GM18502 (cell line): ENCODE measurements around the gene MTG1.
"Not testable (repeated sequence)": the region's sequence is repeated elsewhere in the genome, so short reads cannot be mapped to it uniquely, and the experiment has no call there.

ENCODE experiments used
- ATAC-seq: cut with Tn5 transposase; IDR thresholded peaks from one replicate; pipeline ENCODE4 v1.9.1; 2021; ENCODE audit warnings: mild to moderate bottlenecking; ENCODE audit not compliant: unreplicated experiment, poor library complexity

Gene MTG1

DNA sequence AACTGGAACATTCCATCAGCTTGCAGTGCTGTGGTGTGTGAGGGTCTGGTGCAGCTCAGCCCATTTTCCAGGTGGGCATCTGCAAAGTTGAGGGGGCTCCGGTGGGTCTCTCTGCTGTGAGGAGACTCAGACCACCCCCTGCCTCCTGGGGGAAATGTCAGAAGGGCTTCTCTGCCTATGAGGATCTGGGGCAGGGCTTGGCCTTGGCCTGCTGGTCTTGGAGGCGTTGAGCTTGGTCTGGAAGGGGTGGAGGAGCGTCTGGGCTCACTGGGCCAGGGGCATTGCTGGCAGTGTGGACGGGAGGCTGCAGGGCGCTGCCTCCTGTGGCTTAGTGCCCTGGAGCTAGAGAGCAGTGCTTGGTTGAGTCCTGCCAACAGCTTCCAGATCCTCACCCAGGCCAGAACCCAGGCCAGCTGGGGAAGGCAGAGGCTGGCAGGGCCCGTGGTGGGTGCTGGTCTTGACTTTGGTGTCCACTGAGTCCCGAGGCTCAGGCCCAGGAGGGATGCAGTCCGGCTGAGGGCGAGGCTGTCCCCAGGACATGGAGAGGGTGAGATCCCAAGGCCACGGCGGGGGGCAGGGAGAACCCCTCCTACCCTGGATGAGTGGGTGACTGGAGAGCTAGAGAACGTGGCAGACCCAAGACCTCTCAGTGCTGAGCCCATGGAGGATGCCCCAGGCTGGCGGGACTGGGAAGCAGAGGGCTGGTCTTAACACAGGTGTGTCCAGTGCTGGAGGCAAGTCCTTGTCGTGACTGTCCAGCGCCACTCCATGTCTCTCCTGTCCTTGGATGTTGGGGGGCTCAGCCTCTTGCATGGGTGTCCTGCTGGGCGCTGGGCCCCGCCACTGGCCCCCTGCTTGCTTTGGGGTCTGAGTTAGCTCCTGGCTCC lies 27.6 kb downstream of the MTG1 start:
- ATAC-seq: no peak

DNA sequence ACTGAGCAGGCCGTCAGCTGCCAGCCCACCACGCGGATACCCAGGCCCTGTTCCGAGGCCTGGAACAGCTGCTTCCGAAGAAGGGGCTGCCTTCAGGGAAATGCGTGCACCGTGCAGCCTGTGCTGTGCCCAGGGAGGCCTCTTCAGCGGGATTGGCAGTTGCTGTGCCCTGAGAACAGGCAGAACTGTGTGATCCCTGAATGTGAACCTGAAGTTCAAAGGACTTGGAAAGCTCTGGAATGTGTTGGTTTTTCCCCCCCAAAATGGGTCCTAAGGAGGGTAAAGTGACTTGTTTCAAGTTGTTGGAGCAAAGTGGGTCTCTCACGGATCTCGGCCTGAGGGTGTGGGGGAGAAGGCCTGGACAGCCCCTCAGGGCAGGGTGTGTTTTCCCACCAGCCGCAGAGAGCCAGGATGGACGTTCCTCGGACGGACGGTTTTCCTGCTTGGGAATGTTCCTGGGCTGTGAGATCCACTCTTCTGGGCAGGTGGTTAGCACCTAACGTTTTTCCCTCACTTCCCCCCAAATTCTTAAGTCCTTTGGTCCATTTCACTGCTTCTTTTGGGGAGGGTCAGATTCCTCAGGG lies 28.4 kb downstream of the MTG1 start:
- ATAC-seq: no peak

DNA sequence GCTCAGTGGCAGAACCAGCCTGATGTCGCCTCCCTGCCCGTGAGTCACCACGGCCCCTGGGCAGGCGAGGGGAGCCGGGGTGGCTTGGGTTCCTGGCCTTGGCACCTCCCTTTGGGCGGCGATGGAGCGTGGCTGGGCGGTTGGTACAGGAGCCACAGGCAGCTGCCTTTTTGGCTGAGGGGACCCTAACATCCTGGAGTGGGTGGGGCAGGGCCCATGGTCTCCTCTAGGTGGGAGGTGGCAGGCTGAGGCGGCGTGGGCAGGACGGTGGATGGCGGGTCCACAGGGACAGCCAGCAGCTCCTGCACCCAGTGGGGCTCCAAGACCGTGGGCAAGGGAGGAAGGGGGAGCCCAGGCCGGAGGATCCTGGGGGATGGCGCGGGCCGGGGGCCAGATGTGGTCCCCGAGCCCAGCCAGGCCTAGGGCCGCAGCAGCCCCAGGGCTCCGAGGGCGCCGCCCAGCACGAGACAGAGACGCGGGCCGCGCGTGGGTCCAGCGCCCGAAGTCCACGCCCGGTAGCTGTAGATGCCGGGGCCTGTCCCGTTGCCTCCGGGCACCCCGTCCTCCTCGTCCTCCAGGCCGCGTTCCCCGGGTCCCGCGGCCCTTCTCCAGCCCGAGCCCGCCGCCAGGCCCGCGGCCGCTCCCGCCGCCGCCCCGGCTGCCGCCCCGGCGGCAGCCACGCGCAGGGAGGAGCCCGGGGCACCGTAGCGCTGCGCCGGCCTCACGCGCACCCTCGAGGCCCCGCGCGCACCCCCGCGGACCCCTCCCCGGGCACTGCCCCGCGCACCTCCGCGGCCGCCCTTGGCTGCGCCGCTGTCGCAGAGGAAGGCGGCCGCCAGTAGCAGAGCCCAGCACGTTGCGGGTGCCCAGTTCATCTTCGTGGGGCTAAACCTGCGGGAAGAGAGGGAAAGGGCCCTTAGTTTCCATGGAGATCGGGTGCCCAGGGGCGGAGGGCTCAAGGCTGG lies 29.1 kb downstream of the MTG1 start:
- no peak for ATAC-seq

DNA sequence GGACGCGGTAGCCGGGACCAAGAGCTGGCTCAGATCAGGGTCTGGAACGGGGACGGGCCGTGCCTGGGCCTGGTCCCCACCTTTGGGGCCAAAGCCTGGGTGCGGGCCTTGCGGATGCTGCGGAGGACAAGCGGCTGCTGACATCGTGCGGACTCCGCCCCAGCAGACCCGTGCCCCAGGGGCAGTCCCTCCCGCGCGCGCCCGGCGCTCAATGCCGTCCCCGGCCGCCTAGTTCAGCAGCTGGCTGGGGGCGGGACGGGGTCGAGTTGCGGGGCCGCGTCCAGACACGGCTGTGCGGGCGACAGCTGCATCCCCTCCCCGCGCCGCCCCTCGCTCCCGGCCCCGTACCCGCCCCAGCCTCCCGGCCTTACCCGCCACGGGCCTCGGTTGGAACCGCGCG lies 30.1 kb downstream of the MTG1 start:
- not testable (repeated sequence) for ATAC-seq

DNA sequence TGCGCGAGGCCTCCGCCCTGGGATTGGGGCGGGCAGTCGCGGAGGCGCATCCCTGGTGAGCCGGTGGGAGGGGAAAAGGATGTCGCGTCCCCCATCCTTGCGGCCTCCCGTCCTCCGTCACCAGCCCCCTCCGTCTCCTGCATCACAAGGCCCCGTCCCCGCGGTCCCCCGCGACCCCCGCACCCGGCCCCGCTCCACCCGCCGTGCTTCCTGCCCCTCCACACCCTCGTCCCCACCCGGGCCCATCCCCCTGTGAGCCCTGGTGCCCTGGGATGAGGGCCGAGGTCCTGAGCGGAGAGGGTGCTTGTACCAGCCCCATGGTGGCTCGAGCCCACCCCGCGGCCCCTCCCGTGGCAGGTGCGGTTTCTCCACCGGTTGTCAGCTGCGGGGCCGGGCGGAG lies 30.6 kb downstream of the MTG1 start, which contains the start of gene SPRN:
SPRN (minus strand) TSS at position 25 of the 400 bp plus-strand sequence. CDS start 944 bp downstream, outside the sequence.
- not testable (repeated sequence) for ATAC-seq

DNA sequence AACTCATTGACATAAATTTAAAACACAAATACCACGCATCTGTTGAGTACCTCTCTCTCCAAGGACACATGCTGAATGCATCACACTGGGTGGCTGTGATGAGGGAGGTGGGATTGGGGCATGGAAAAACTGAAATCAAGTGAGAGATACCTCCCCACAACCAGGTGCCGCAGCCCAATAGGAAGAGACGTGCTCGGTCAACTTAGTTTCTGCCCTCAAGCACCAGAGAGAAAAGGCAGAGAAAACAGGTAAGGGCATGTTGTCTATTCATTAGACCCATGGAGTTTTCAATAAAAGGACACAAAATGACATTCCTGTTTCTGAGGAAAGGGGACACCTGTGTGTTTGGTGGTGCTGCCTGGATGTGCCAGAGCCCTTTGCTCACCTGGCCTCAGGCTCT lies 35.6 kb downstream of the MTG1 start:
- ATAC-seq: not testable (repeated sequence)

DNA sequence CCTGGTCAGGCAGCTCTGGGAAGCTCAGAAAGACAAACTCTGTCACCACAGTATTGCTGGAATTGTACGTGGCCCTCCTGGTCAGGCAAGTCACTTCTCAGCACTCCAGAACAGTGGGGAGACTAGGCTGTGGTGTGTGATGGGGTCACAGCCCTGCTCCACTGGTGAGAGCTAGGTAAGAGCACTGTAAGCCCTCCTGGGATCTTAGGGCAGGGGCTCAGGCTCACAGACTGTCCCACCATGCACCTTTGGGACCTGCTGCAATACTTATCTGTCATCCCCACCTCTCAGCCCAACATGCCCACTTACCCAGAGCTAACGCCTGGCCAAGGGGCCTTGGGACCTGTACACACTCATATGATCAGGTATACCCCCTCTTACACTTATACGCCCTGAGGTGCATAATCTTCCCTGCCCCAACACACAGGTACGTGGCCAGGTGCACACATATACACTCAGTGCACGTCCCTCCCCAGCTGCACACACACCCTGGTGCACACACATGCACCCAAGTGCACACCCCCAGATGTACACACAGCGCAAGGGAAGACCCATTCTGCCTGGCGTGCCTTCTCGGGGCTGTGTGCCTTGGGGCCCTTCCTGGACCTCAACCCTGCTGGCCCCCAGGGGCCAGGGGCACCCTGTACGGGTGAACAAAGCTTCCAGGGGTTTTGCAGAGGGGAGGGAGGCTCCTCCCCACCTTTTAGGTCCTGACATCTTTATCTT lies 38.1 kb downstream of the MTG1 start:
- not testable (repeated sequence) for ATAC-seq

DNA sequence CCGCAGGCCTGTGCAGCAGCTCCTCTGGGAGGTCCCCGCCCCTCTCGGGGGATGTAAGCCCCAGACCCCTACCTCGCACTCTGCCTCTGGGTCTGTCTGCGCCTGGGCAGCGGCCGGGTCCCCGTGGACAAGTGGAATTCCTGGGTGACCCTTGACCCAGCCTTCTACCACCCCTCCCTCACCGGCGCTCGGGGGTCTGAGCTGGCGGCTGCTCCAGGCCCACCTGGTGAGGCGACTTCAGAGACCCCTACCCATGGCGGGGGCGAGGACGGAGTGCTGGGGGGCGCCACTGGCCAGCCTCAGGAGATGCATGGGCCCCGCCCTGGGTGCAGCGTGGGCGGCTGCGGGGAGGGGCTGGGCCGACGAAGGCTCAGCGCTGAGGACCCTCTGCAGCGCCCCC lies 38.8 kb downstream of the MTG1 start:
- ATAC-seq: not testable (repeated sequence)

DNA sequence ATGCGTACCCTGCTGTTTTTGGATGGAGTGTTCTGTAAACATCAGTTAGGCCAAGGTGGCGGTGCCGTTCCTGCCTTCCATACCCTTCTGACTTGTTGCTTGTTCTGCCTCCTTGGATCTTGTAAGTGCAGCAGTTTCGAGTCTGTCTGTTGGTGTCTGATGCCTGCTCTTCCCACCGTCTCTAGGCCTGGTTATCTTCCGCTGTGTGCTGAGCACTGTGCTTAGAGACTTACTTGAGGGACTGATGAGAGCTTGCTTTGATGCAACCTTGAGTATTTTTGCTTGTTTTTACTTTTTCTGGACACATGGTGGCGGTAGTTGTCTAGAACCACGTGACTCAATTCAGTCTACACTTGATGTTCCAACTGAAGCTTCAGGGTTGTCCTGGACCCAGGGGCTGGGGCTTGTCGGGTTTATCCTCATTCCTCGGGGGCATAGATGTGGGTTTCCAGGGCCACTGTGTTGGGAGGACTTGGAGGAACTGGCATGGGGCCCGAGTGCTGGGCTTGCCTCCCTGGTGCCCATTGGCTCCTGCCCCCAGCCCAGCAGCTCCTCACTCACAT lies 44.8 kb downstream of the MTG1 start:
- ATAC-seq: no peak

DNA sequence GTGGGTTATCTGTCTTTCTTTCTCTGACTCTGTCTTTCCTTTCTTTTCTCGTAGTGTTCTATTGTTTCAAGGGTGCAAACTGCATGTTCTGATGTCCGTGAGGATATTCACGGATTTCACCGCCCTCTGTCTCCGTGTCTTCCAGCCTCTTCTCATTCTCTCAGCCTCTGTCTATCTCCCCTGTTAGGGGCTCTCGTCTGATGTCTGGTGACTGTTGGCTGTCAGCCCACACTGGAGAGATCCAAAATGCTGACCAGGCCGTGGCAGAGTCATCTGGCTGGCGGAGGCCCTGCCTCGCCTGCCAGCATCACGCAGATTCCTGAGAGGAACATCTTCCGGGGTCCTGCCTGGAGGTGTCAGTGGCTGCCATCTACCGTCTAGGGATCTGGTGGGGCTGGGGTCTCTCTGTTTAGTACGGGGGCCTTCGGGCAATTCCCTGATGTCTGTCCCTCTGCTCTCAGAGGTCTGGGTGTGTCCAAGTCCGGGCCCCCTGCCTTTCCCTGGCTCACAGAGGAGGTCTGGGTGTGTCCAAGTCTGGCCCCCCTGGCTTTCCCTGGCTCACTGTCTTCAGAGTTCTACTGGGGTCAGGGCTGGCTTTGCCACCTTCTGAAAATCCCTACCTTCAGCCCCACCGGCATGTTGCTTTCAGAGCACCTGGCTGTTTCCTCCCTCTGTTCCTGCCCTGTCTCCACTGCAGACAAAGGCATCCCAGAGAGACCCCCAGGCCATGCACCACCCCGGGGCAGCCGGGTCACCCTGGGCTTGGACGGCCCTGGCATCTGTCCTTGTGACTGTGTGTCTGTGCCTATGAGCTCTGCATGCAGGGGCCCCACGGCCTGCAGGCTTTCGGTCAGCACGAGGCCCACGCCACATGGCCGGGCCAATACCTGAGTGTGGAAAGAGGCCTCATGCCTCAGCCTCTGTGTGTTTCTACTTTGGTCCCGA lies 45.8 kb downstream of the MTG1 start:
- no peak for ATAC-seq

DNA sequence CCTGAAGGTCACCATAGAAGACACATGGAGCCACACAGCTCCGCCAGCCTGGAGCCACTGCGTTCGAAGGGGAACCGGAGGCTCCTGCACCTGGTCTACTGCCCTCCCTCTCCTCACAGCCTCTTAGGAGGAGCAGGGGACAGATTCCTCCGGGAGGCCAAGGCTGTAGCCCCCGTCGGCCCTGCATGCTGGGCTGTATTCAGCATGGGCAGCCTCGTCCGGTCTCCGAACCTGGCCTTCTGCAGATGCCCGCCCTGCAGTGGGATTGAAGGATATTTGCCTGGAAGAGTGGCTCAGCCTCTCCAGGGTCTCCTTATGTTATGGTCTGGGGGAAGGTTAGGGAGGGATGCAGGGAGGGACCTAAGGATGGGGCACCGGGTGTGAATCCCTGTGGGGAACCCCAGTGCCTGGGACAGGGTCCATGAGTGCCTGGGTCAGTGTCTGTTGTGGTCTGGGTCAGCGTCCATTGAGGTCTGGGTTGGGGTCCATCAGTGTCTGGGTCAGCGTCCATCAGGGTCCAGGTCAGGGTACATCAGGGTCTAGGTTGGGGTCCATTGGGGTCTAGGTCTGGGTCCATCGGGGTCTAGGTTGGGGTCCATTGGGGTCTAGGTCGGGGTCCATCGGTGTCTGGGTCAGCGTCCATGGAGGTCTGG lies 46.8 kb downstream of the MTG1 start:
- ATAC-seq: no peak

DNA sequence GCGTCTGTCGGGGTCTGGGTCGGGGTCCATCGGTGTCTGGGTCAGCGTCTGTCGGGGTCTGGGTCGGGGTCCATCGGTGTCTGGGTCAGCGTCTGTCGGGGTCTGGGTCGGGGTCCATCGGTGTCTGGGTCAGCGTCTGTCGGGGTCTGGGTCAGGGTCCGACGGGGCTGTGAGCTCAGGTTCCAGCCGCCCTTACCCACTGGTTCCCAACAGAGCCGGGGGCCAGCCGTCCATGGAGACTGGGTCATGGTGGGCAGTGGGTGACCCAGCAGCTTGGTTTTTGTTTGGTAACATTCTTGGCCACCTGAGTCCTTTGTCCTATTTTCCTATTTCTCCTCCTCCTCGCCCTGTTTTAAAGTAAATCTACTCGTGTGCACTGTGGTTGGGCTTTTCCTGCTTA lies 47.4 kb downstream of the MTG1 start:
- not testable (repeated sequence) for ATAC-seq

DNA sequence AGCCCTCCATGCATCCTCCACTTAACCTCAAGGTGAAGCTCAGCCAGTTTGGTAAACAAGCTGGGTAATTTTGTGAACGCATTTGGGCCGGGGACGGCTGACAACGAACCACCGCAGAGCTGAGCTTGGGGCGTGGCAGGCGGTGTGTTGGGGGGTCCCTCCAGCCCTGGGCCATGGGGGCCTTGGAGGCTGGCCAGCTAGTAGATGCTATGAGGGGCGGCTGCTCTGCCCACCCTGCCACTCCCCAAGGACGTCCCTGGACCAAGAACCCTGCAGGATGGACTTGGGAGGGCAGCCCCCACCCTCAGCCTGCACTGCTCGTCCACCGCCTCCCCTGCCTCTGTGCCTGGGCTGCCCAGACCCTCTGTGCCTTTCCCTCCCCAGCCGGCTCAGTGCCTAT lies 47.8 kb downstream of the MTG1 start:
- no peak for ATAC-seq

DNA sequence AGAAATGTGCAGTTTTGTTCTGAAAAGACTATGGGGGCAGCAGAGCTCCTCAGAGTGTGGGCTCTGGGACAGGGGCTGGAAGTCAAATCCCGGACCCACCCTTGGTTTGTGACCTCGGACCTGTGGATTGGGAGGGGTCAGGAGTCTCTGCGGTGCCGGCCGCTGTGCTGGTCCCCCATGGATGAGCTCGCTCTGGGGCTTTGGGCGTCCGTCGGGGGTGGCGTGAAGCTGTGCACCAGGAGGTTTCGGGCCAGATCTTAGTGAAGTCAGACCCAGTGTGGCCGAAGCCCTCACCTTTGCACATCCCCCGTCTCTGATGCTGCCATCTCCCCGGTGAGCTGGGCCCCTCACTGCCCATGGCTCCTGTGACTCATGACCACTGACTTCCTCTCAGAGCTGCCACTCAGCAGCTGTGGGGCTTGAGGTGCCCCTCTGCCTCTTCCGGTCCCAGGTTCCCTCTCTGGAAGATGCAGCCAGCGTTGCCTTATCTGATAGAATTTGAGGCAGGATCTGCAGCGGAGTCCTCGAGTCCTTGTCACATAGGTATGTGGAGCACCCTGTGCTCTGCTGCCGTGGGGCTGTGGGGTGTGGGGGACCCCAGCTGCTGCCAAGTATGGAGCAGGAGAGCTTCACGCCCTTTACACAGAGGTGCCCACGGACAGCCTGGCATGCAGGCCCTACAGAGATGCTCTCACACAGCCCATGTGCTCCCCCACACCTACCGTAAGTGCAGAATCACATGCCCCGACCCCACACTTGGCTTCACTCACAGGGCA lies 48.4 kb downstream of the MTG1 start:
- ATAC-seq: no peak

DNA sequence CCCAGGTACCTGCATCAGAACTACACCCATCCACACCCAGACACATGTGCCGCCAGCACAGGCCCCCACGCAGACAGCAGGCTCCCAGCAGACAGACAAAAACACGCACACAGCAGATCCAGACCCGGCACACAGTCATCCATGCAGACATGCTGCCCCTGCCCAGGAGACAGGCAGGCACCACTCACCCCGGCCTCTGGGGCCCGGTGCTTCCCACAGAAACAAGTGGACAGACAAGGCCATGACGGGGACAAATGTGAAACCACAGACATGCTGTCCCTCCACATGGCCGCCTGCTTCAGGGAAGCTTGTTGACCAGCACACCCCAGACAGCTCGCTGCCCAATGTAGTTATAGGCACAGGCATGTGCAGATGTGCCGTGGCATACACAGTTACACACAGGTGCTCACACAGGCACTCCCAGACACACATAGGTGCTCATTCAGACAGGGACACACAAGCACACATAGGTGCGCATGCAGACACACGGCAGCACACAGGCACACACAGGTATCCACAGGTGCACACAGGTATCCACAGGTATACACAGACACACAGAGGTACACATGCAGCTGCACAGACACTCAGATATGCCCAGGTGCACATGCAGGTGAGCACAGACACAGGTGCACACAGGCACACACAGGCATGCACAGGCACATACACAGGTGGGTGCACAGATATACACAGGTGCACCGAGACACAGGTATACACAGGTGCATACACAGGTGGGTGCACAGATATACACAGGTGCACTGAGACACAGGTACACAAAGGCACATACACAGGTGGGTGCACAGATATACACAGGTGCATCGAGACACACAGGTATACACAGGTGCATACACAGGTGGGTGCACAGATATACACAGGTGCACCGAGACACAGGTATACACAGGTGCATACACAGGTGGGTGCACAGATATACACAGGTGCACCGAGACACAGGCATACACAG lies 49.3 kb downstream of the MTG1 start:
- no peak for ATAC-seq
